ENCODE results near the gene CMTM4.
"Not testable (repeated sequence)": the region's sequence is repeated elsewhere in the genome, so short reads cannot be mapped to it uniquely, and the experiment has no call there.

Gene CMTM4

GRCh38 chr16:66670691-66671388, 25.7 kb downstream of the CMTM4 start:
- Mint-ChIP-seq H3K27me3 (no peaks in the 10 kb centered on the region), H3K36me3 (ENCODE audit: low read depth) (no peaks in the 10 kb centered on the region), H3K4me3 (no peak overlapping the region), H3K27ac (no peak overlapping the region), H3K4me1 (ENCODE audit: low read depth) (no peaks in the 10 kb centered on the region), H3K9me3 (no peaks in the 10 kb centered on the region)
- no peak for DNase-seq

DNA sequence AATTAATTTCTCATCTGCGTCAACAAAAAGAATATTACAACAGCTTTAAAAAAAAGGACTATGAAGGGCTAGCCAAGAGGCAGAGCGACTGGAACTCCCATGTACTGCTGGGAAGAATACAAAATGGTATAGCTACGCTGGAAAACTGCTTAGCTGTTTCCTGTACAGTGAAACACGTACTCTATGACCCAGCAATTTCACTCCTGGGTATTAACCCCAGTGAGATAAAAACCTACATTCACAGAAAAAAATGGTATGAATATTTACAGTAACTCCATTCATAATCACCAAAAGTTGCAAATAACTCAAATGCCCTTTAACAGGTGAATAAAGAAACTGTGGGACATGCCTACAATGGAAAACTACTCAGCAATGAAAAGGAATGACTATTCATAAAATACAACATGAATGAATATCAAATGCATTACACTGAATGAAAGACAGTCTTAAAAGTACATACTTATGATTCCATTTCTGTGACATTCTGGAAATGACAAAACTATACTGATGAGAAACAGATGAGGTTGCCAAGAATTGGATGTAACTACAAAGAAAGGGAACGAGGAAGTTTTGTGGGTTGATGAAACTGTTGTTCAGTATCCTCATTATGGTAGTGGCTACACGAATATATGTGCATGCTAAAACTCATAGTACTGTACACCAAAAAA, 27.6 kb downstream of the CMTM4 start:
- Mint-ChIP-seq H3K36me3 (ENCODE audit: low read depth) (no peaks in the 10 kb centered on the region), H3K27me3 (no peaks in the 10 kb centered on the region), H3K27ac (no peak overlapping the region), H3K4me3 (no peak overlapping the region), H3K9me3 (no peaks in the 10 kb centered on the region), H3K4me1 (ENCODE audit: low read depth) (no peaks in the 10 kb centered on the region)
- DNase-seq, result no peak

- DNase-seq, result no peak
- Mint-ChIP-seq H3K4me1 (ENCODE audit: low read depth) (no peaks in the 10 kb centered on the region), H3K27ac (no peak overlapping the region), H3K9me3 (no peaks in the 10 kb centered on the region), H3K4me3 (no peak overlapping the region), H3K36me3 (ENCODE audit: low read depth) (no peaks in the 10 kb centered on the region), H3K27me3 (no peaks in the 10 kb centered on the region)
Observed at GRCh38 chr16:66667944-66668343, 28.6 kb downstream of the CMTM4 start.

DNA sequence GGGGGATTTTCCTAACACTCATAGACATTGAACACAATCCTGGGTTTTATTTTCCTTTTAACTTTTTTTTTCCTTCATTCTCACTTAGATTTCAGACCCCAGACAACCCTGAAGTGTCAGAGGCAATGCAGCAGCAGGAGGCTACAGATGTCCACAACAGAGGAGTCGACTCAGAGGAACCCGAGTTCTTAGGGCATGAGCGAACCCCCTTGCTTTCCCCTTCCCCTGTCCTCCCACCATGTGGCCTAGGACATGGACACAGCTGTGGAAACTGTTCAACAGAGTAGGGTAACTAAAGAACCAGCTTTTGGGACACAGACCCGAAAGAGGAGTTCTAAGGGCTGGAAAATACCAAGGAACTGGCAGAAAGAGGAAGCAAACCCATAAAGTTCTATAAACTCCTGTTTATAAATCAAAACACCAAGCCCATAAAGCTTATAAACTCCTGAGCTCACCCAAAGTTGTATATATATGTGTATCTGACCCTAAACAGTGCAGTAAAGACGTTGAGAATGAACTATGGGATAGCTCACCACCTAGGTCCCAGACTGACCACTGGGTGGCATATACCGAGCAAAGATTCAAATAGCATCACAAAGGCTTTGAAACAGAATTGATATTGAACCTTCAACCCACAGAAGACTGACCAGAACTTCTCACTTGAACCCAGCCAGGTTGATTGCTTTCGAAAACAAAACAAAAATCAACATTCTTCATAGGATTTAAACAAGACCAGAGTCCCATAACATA, 33.9 kb downstream of the CMTM4 start:
- no peaks in the 10 kb centered on the region for H3K9me3 Mint-ChIP-seq
- no peak for DNase-seq
- no peak overlapping the region for H3K4me3 Mint-ChIP-seq
- no peaks in the 10 kb centered on the region for H3K4me1 Mint-ChIP-seq (ENCODE audit: low read depth)
- H3K27ac Mint-ChIP-seq, result no peak overlapping the region
- no peaks in the 10 kb centered on the region for H3K36me3 Mint-ChIP-seq (ENCODE audit: low read depth)
- peaks cover 6% of the 10 kb centered on the region for H3K27me3 Mint-ChIP-seq

- H3K27me3 Mint-ChIP-seq; H3K36me3 Mint-ChIP-seq (ENCODE audit: low read depth); H3K4me3 Mint-ChIP-seq; DNase-seq; H3K9me3 Mint-ChIP-seq; H3K27ac Mint-ChIP-seq; H3K4me1 Mint-ChIP-seq (ENCODE audit: low read depth): not testable (repeated sequence)
Observed at GRCh38 chr16:66661671-66662346, 34.7 kb downstream of the CMTM4 start.

- no peak overlapping the region for H3K4me3 Mint-ChIP-seq
- no peak overlapping the region for H3K27ac Mint-ChIP-seq
- no peaks in the 10 kb centered on the region for H3K9me3 Mint-ChIP-seq
- H3K36me3 Mint-ChIP-seq (ENCODE audit: low read depth), result no peaks in the 10 kb centered on the region
- peaks cover 1% of the 10 kb centered on the region for H3K4me1 Mint-ChIP-seq (ENCODE audit: low read depth)
- no peak for DNase-seq
- H3K27me3 Mint-ChIP-seq, result peaks cover 11% of the 10 kb centered on the region
Observed at GRCh38 chr16:66661210-66661560, 35.4 kb downstream of the CMTM4 start.

DNA sequence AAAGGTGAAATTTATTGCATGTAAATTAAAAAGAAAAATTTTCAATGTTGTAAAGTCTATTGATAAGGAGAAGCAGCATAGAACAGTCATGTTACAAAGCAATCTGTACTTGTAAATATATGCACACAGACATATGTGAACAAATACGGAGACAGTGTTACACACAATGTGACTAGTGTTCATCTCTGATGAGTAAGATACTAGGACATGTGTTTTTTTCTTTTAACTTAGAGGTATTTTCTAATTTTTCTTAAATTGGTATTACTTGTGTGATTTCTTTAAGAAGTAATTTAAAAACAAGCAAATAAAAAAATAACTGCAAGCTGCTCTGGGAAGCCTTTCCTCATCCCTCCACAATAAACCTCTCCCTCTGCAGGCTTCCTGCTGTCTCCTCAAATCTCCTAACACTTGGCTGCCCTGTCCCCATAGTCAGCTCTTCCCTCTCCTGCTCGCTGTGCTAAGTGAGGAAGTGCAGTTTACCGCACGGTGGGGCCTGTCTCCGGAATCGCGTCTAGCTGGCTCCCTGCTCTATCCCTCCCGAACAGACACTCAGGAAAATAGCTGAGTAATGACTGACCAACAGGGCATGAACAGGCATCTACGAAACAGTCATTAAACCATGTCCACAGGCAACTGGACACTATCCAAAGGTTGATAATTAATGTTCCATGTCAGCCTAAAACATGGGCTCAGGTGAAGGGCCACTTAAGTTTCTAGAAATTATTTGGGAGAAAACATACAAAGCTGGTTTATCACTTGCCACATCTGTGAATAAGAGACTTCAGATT, 35.9 kb downstream of the CMTM4 start:
- H3K27me3 Mint-ChIP-seq, result peaks cover 11% of the 10 kb centered on the region
- H3K9me3 Mint-ChIP-seq, result no peaks in the 10 kb centered on the region
- no peaks in the 10 kb centered on the region for H3K36me3 Mint-ChIP-seq (ENCODE audit: low read depth)
- H3K27ac Mint-ChIP-seq, result no peak overlapping the region
- no peak for DNase-seq
- no peak overlapping the region for H3K4me3 Mint-ChIP-seq
- H3K4me1 Mint-ChIP-seq (ENCODE audit: low read depth), result peaks cover 1% of the 10 kb centered on the region

DNA sequence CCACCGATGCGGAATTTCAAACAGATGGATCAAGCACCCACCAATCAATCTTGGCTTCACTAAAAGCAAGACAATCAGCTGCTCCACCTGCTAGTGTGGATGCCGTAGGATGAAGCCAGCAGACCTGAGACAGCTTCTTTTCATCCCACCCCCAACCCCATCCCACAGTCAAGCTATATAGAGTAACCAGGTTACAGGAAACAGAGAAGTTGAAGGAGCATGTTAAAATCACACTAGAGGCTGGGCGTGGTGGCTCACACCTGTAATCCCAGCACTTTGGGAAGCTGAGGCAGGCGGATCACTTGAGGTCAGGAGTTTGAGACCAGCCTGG, 37.7 kb downstream of the CMTM4 start:
- Mint-ChIP-seq H3K27ac (no peak overlapping the region), H3K27me3 (peaks cover 15% of the 10 kb centered on the region), H3K4me1 (ENCODE audit: low read depth) (peaks cover 1% of the 10 kb centered on the region), H3K9me3 (no peaks in the 10 kb centered on the region), H3K4me3 (no peak overlapping the region), H3K36me3 (ENCODE audit: low read depth) (no peaks in the 10 kb centered on the region)
- DNase-seq, result no peak

- DNase-seq, result no peak
- H3K27me3 Mint-ChIP-seq, result peaks cover 15% of the 10 kb centered on the region
Observed at GRCh38 chr16:66658143-66658859, 38.2 kb downstream of the CMTM4 start.

GRCh38 chr16:66656547-66656946, 40.0 kb downstream of the CMTM4 start:
- Mint-ChIP-seq H3K36me3 (ENCODE audit: low read depth) (no peaks in the 10 kb centered on the region), H3K27ac (no peak overlapping the region), H3K27me3 (peaks cover 15% of the 10 kb centered on the region), H3K4me3 (no peak overlapping the region), H3K4me1 (ENCODE audit: low read depth) (peaks cover 1% of the 10 kb centered on the region), H3K9me3 (no peaks in the 10 kb centered on the region)
- DNase-seq, result no peak

More at GRCh38 chr16:66658143-66658859, 38.2 kb downstream of the CMTM4 start:
- Mint-ChIP-seq H3K4me1 (ENCODE audit: low read depth) (peaks cover 1% of the 10 kb centered on the region), H3K36me3 (ENCODE audit: low read depth) (no peaks in the 10 kb centered on the region), H3K27ac (no peak overlapping the region), H3K9me3 (no peaks in the 10 kb centered on the region), H3K4me3 (no peak overlapping the region)

GRCh38 chr16:66653581-66654350, 42.8 kb downstream of the CMTM4 start:
- Mint-ChIP-seq H3K4me1 (ENCODE audit: low read depth) (peaks cover 11% of the 10 kb centered on the region), H3K4me3 (no peak overlapping the region), H3K36me3 (ENCODE audit: low read depth) (no peaks in the 10 kb centered on the region), H3K27me3 (peaks cover 14% of the 10 kb centered on the region), H3K27ac (no peak overlapping the region), H3K9me3 (no peaks in the 10 kb centered on the region)
- DNase-seq, result no peak

DNA sequence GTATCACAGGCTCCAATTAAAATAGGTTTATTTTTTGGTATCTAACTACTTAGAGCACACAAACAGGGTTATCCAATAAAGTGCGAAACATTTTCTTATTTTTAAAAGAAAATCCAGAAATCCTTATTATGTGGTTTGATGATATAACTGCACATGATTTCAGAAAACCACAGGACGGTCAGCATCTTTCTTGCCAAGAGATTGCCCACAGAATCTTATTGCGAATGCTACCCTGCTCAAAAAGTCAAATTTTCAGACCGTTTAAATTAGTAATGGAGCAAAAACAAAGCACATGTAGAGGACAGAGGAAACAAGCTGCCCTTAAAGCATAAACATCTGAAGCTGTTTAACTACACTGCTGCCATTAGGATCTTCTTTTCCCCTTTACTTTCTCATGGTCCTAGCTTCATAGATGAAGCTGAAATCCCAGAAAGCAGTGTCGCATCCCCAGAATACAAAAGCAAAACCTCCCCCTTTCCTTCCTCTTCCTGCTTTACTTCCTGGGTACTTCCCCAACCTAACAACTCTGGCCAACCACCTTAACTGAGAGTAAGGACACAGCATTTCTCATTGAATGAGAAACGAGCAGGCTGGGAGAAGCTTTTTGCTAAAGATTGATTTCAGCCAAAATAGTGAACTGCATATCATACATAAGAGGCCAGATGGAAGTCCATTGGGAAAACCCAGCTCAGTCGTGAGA, 43.7 kb downstream of the CMTM4 start:
- Mint-ChIP-seq H3K36me3 (ENCODE audit: low read depth) (no peaks in the 10 kb centered on the region), H3K4me3 (no peak overlapping the region), H3K4me1 (ENCODE audit: low read depth) (peaks cover 11% of the 10 kb centered on the region), H3K27ac (no peak overlapping the region), H3K27me3 (peaks cover 9% of the 10 kb centered on the region), H3K9me3 (no peaks in the 10 kb centered on the region)
- no peak for DNase-seq

DNA sequence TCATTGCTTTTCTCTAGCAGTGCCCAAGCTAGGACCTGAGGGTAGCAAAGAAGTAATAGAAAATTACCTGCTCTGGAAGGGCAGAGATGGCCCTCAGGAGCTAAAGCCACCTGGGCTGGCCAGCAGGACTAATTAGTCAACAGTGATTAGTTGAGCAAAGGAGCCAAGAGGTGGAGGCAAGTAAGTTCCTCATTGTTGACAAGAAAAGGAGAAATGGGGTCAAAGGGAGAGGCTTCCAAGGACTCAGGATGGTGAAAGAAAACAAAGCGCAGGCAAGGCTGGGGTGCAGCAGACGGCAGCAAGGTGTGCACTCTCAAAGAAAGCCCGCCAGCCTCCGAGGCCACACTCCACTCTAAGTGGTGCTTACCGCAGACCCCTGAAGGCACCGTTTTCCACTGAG, 44.6 kb downstream of the CMTM4 start:
- Mint-ChIP-seq H3K4me3 (no peak overlapping the region), H3K36me3 (ENCODE audit: low read depth) (no peaks in the 10 kb centered on the region), H3K27me3 (peaks cover 9% of the 10 kb centered on the region), H3K27ac (no peak overlapping the region), H3K9me3 (no peaks in the 10 kb centered on the region), H3K4me1 (ENCODE audit: low read depth) (peaks cover 11% of the 10 kb centered on the region)
- no peak for DNase-seq
